Activated naive CD4-positive, alpha-beta T cell treated with anti-CD3 and anti-CD28 coated beads, Interleukin-2, amount 50 U/mL, for 24 hours (primary cell): Measurements from ENCODE around the gene DUOX1.
"Not testable (repeated sequence)": the region's sequence is repeated elsewhere in the genome, so short reads cannot be mapped to it uniquely, and the experiment has no call there.

Experiments used
- H3K27ac Mint-ChIP-seq: one replicate; pipeline ENCODE4 v1.8.0; 2021; ENCODE audit warnings: mild to moderate bottlenecking, mixed read lengths
- H3K27me3 Mint-ChIP-seq: one replicate; pipeline ENCODE4 v1.8.0; 2021; ENCODE audit warnings: mixed read lengths
- H3K36me3 Mint-ChIP-seq: one replicate; pipeline ENCODE4 v1.8.0; 2021; ENCODE audit warnings: mixed read lengths
- H3K4me1 Mint-ChIP-seq: one replicate; pipeline ENCODE4 v1.8.0; 2021; ENCODE audit warnings: mixed read lengths
- H3K4me3 Mint-ChIP-seq: one replicate; pipeline ENCODE4 v1.8.0; 2021; ENCODE audit warnings: mild to moderate bottlenecking, mixed read lengths
- H3K9me3 Mint-ChIP-seq: one replicate; pipeline ENCODE4 v1.8.0; 2021; ENCODE audit warnings: mixed read lengths

The DUOX1 gene

DNA sequence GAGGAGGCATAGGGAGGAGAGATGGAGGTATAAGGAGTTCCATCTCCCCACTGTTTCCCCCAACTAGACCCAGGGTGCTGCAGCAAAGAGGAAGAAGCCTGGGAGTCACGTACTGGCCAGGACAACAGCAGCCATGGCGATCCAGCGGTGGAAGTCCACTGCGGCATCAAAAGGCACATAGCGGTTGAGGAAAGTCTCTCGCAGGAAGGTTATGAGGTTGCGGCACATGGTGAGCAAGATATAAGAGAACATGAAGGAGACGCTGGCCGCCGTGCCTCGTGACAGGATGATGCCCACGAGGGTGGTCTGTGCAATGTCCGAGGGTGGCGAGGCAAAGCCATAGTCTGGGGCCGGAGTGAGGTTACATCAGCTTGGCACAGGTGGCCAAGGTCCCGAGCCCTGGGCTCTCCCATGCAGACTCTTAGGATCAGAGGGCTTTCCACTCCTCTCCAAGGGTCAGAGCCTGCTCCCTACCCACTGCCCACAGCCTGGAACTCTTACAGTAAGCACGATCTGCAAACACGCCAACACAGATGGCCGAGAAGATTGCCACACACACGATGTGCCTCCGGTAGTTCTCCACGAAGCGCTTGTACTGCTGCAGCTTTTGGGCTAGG lies 30.1 kb upstream of the DUOX1 start:
- no peaks in the 10 kb centered on the region for H3K36me3 Mint-ChIP-seq
- H3K4me1 Mint-ChIP-seq, result no peaks in the 10 kb centered on the region
- no peaks in the 10 kb centered on the region for H3K9me3 Mint-ChIP-seq
- no peaks in the 10 kb centered on the region for H3K27me3 Mint-ChIP-seq
- H3K4me3 Mint-ChIP-seq, result no peak overlapping the region
- H3K27ac Mint-ChIP-seq, result no peak overlapping the region

DNA sequence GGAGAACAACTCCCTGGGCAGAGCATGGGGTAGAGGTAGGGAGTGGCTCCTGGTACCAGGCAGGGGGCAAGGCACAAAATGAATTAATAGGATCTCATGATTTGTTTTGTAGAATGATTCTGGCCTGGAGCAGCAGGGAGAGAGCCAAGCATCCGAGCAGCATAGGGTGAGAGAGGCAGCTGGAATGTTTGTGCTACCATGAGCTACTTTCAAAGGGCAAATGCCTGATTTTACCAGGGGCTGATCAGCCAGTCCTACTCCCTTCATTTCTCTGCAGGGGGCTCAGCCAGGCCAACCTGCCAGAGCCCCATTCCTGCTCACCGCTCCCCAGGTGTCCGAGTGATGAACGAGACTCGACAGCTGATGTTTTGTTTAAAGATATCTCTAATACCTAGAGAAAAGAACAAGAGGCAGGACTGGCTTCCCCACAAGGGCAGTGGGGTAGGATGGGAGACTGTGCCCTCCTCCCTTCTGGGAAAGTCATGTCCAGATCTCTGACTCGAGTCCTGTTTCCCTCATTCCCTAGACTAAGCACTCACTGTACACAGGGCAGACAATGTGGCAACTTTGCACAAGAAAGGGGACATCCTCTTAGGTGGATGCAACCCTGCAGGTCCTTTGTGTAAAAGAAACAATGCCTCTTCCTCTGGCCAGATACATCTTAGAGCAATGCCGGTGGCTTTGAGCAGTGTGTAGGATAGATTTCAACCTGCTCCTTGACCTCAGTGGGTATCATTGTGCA lies 28.7 kb upstream of the DUOX1 start:
- no peak overlapping the region for H3K4me3 Mint-ChIP-seq
- no peaks in the 10 kb centered on the region for H3K36me3 Mint-ChIP-seq
- H3K4me1 Mint-ChIP-seq, result no peaks in the 10 kb centered on the region
- no peak overlapping the region for H3K27ac Mint-ChIP-seq
- H3K27me3 Mint-ChIP-seq, result no peaks in the 10 kb centered on the region
- no peaks in the 10 kb centered on the region for H3K9me3 Mint-ChIP-seq

DNA sequence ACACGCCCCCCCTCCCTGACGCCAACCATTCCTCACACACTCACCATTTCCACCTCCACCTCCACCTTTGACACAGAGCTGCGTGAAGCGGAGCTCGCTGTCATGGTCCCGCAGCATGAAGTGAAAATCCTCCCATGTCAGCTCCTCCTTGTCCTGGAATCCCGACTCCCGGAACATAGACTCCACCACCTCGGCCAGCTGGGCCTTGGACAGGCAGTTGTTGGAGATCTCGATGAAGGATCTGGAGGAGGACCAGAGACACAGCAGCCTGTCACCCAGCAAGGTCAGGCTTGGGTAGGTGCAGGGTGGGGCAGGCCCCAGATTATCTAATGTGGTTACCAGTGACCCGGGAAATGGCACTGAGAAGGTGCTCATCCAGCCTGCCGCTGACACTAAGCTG lies 28.0 kb upstream of the DUOX1 start:
- no peaks in the 10 kb centered on the region for H3K36me3 Mint-ChIP-seq
- no peaks in the 10 kb centered on the region for H3K27me3 Mint-ChIP-seq
- H3K9me3 Mint-ChIP-seq, result no peaks in the 10 kb centered on the region

DNA sequence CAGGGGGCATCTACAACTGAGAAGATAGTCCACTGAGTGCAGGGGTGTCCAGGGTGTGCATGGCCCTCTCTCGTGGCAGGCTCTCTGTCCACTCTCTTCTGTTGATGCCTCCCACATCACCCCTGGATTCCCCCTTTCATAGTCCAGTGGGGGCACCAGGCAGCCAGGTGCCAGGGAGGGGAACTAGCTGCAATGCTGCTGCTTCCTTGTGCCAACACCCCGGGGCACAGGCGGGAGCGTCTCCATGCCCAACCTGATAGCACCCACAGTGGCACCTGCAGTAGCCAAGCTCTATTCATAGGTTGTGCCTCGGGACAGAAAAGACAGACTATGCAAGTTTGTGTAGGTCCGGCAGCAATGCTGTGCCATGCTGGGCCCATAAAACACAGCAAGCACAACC lies 27.6 kb upstream of the DUOX1 start:
- H3K27me3 Mint-ChIP-seq, result peaks cover 2% of the 10 kb centered on the region
- no peaks in the 10 kb centered on the region for H3K9me3 Mint-ChIP-seq
- no peaks in the 10 kb centered on the region for H3K4me1 Mint-ChIP-seq
- H3K4me3 Mint-ChIP-seq, result no peak overlapping the region
- no peaks in the 10 kb centered on the region for H3K36me3 Mint-ChIP-seq
- H3K27ac Mint-ChIP-seq, result no peak overlapping the region

More for the DNA sequence above, 28.0 kb upstream of the DUOX1 start:
- Mint-ChIP-seq H3K4me3 (no peak overlapping the region), H3K27ac (no peak overlapping the region), H3K4me1 (no peaks in the 10 kb centered on the region)

DNA sequence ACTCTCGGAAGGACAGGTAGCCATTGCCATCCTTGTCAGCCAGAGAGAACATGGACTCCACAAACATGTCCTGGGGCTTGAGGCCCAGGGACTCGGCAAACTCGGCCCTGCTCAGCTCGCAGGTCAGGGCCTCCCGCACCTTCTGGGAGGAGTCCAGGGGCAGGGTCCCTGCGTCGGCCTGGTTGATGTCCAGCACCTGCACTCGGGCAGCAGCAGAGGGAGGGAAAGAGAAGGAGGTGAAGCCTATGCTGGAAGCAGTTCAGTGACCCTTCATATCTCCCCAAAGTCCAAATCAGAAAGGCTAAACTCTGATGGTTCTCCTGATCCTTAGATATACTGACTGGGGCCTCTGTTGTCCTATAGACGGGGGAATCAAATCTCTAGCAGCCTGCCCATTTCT lies 25.6 kb upstream of the DUOX1 start:
- peaks cover 10% of the 10 kb centered on the region for H3K27me3 Mint-ChIP-seq
- H3K36me3 Mint-ChIP-seq, H3K27ac Mint-ChIP-seq, H3K4me1 Mint-ChIP-seq, H3K4me3 Mint-ChIP-seq, H3K9me3 Mint-ChIP-seq: not testable (repeated sequence)

DNA sequence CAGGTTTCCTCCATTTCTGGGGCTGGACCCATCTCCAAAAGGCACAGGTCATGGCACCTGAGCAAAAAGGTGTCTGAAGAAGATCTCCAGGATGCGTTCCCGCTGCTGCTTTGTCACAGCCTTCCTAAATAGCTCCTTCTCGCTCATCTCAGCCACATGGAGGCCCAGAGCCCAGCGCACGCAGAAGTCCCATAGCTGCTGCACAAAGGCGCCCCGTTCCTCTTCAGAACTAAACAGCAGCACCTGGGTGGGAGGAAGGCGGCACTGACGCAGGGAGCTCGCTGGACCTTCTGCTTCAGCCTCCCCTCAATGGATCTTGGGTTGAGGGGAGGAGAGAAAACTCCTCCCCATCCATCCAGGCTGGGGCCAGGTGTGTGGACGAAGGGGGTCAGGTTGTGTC lies 24.2 kb upstream of the DUOX1 start:
- no peaks in the 10 kb centered on the region for H3K9me3 Mint-ChIP-seq
- H3K27me3 Mint-ChIP-seq, result peaks cover 22% of the 10 kb centered on the region
- no peak overlapping the region for H3K27ac Mint-ChIP-seq
- no peaks in the 10 kb centered on the region for H3K4me1 Mint-ChIP-seq
- H3K36me3 Mint-ChIP-seq, result no peaks in the 10 kb centered on the region
- no peak overlapping the region for H3K4me3 Mint-ChIP-seq

DNA sequence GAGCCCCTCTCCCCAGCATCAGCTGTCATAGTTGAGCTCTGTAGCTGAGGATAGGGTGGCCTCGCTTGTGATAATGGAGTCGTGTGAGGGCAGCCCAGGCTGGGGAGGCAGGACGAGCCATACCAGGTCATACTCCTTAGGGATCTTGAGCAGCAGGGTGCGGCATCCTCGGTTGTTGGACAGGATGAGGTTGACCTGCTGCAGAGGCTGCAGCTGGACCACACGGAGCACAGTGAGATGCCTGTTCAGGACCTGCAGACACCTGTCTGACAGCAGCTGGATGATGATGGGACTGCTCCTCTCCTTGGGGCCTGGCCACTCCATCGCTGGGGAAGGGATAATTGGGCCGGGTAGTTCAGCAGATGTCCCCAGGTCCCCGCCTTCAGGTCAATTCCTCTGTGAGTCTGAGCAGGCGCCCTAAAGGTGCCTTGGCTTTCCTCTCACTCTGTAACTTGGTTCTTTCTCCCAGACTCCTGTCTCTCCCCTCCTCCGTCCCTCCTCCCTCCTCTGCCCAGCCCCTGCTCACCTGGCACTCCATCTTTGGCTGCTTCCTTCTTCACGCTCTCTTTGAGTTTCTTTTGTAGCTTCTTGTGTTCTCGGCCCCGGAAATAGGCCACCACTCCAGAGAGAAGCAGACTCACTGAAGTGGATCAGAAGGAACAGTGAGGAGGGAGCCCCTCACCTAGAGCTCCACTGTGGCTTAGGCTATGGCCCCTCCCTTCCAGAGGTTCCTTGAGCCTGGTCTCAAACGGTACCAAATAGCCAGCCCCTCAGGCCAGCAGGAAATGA lies 23.6 kb upstream of the DUOX1 start:
- no peaks in the 10 kb centered on the region for H3K4me1 Mint-ChIP-seq
- no peak overlapping the region for H3K27ac Mint-ChIP-seq
- H3K36me3 Mint-ChIP-seq, result no peaks in the 10 kb centered on the region
- no peak overlapping the region for H3K4me3 Mint-ChIP-seq
- no peaks in the 10 kb centered on the region for H3K9me3 Mint-ChIP-seq
- H3K27me3 Mint-ChIP-seq, result peaks cover 23% of the 10 kb centered on the region

DNA sequence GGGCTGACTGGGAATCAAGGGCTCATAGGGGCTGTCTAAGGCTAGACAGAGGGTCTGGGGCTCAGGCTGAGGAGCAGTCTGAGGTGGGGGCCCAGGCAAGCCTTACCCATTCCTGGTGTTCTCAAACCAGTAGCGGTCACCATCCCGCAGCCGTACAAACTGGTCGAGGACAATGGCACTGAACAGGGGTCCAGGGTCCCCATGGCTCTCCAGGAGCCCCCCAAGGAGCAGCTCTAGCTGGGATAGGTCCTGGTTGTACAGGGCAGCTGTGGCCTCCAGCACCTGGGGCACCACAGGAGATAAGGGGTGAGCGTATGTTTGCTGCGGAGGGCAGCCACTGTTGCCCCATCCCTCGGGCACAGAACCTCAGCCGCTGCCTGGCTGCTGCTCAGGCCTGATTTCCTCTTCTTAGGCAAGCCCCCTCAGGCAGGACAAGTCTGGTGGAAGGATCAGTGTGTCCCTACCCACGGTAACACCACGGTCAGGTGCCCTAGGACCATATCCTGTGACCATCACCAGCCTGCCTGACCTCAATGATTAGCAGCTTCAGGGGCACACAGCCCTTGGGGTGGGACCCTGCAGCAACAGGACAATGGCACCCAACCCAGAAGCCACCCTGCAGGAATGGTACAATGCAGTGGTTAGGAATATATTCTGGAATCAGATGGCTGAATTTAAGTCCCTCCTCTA lies 21.7 kb upstream of the DUOX1 start:
- no peaks in the 10 kb centered on the region for H3K36me3 Mint-ChIP-seq
- no peak overlapping the region for H3K27ac Mint-ChIP-seq
- H3K27me3 Mint-ChIP-seq, result peaks cover 32% of the 10 kb centered on the region
- no peak overlapping the region for H3K4me3 Mint-ChIP-seq
- H3K4me1 Mint-ChIP-seq, result peaks cover 10% of the 10 kb centered on the region
- no peaks in the 10 kb centered on the region for H3K9me3 Mint-ChIP-seq

DNA sequence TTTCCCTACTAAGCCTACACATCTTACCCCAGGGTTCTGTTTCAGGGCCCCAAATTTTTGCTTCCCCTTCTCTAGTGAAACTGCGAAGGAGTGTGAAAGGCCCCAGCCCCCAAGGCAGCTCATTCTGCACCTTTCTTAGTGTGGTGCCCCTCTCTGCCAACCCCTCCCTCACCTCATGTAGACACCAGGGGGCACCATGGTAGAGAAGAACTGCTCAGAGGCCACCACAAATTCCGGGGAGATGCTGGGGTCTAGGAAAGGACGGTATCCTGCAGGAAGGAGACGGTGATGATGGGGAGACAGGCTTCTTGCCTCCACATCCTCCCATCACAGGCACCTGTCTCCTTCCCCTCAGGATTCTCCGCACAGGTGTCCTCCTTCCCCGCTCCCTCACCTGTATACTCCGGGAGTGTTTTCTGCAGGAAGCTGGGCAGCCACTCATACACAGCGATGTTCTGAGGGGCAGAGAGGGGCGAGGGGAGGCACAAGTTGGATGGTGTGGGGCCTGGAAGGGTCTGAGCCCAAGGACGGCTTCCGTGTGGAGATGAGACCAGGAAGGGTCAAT lies 19.5 kb upstream of the DUOX1 start:
- Mint-ChIP-seq H3K27ac (no peak overlapping the region), H3K9me3 (no peaks in the 10 kb centered on the region), H3K36me3 (no peaks in the 10 kb centered on the region), H3K4me3 (no peak overlapping the region), H3K27me3 (peaks cover 46% of the 10 kb centered on the region), H3K4me1 (peaks cover 24% of the 10 kb centered on the region)

DNA sequence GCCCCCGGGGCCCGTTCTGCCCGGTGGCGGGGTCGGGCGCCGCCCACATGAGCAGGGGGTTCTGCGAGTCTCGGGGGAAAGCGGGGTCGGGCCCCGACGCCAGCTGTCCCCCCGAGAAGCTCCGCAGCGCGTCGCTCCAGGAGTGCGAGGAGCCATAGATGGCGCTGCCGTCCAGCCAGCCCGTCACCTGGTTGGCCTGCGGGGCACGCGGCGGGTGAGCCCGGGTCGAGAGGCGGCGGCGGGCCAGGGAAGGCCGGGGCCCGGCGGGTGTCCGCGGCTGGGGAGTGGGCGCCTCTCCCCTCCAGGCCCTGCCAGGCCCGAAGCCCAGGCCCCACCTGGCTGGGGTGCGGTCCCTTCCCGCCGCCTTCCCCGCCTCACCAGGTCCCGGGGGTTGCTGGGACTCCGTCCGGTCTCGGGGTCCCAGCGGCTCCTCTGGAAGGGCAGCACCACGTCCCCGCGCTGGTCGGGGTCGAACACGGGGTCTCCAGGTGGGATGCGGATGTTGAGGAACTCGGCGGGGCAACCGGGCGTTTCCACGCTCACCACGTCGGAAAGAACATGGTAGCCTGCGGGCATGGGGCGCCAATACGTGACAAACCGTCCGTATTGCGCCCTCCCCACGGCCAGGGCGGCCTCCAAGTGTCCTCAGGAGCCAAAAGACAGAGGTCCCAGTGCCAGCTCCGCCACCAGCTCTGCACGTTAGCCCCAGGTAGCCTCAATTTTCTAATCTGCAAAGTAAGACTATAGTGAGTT lies 18.2 kb upstream of the DUOX1 start:
- H3K36me3 Mint-ChIP-seq, result no peaks in the 10 kb centered on the region
- H3K4me1 Mint-ChIP-seq, result peaks cover 30% of the 10 kb centered on the region
- no peaks in the 10 kb centered on the region for H3K9me3 Mint-ChIP-seq
- peaks cover 58% of the 10 kb centered on the region for H3K27me3 Mint-ChIP-seq
- no peak overlapping the region for H3K27ac Mint-ChIP-seq
- H3K4me3 Mint-ChIP-seq, result peak overlapping the region; percentile 75

DNA sequence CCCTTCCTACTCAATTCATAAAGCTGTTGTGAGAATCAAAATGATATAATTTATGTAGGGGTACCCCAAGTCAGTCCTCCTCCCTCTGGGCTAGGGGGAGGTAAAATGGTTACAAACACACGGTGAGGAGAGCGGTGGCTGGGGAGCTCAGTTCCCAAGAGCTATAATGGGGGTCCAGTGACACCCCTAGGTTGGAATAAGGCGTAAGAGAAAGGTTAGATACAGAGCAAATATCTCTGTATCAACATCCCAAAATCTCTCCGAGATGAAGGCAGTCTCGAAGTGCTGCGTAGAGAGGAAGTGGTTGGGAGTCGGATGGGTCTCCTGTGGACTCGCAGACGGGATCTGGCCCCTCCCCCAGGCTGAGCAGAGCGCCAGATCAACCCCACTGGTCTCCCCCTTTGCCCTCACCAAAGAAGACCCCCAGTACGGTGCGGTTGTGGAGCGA lies 17.6 kb upstream of the DUOX1 start:
- H3K4me1 Mint-ChIP-seq, result peaks cover 32% of the 10 kb centered on the region
- peaks cover 58% of the 10 kb centered on the region for H3K27me3 Mint-ChIP-seq
- H3K36me3 Mint-ChIP-seq, result no peaks in the 10 kb centered on the region
- H3K4me3 Mint-ChIP-seq, result peak overlapping the region; percentile 75
- no peak overlapping the region for H3K27ac Mint-ChIP-seq
- H3K9me3 Mint-ChIP-seq, result no peaks in the 10 kb centered on the region

DNA sequence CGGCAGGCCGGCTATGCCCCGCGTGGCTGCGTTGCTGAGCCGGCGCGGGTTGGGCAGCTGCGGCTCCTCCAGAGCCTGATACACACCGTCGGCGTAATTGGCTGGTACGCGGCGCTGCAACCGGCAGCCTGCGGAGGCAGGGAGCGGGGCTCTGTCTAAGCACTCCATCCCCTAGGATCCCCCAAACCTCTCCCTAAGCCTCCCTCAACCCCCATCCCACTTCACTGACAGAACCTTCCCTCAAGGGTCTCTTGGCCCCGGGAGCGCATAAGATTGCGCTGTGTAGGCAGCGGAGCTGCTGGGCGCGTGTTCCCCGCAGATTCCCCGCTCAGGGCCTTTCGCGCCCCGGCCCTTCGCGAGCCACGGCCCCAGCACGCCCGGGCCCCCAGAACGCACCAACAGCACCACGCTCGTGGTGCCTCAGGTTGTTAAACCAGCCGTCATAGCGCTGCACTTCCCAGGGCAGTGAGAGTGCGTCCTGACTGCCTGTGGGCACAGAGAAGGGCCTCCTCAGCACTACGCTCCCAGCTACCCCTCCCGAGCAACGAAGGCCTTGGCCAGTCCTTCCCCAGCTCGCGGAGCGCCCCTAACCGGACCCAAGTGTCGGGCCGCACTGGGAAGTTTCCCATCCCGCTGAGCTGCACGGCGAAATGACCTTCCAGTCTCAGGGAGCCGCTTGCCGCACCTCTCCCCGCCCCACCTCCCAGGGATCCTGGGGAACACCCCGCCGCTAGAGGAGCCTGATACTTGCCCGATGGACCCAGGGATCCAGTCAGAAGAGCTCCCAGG lies 17.0 kb upstream of the DUOX1 start:
- H3K4me3 Mint-ChIP-seq, result peak overlapping the region; percentile 75
- H3K4me1 Mint-ChIP-seq, result peaks cover 38% of the 10 kb centered on the region

DNA sequence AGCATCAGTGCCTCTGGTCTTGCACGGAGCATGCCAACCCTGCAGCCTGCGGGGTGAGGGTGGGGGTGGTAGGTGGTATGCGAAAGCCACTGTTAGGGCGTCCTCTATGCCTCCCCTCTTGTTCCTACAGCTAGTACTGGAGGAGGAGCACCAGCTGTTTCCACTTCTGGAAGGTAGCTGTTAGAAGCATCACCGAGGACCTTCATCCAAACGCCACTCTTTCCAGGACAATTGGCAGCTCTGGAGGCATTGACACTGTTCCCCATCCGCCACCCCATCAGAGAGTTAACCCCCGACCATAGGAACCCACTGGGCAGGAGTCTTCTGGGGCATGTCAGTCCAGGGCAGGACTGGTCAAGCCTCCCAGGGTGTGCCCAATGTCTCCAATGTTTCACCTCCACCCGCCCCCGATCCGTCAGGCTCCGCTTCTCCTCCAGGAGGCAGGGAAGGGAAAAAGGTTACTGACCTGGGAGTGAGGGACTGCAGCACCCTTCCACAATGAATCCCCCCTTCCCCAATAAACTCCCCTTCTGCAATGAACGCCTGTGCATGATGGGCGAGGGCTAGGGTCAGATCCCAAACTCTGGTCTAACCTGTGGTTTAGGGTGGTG lies 16.3 kb upstream of the DUOX1 start:
- Mint-ChIP-seq H3K4me1 (peaks cover 44% of the 10 kb centered on the region), H3K27me3 (peaks cover 61% of the 10 kb centered on the region), H3K9me3 (no peaks in the 10 kb centered on the region), H3K27ac (no peak overlapping the region), H3K36me3 (no peaks in the 10 kb centered on the region), H3K4me3 (no peak overlapping the region)

More for the DNA sequence above, 17.0 kb upstream of the DUOX1 start:
- Mint-ChIP-seq H3K9me3 (no peaks in the 10 kb centered on the region), H3K27me3 (peaks cover 60% of the 10 kb centered on the region), H3K36me3 (no peaks in the 10 kb centered on the region), H3K27ac (no peak overlapping the region)
